HUDEP-2 (cell line): ENCODE data around the gene HNRNPU.
"Not testable (repeated sequence)": the region's sequence is repeated elsewhere in the genome, so short reads cannot be mapped to it uniquely, and the experiment has no call there.

Experiments used
- DNase-seq, 76 experiments: peaks; one replicate each; lab custom pipeline; 2025; ENCODE audit not compliant: unreplicated experiment in 76 of 76; lab: John Stamatoyannopoulos, UW

Gene HNRNPU

GRCh38 chr1:244843148-244843978 lies 21.0 kb downstream of the HNRNPU start:
- no peak for DNase-seq

DNA sequence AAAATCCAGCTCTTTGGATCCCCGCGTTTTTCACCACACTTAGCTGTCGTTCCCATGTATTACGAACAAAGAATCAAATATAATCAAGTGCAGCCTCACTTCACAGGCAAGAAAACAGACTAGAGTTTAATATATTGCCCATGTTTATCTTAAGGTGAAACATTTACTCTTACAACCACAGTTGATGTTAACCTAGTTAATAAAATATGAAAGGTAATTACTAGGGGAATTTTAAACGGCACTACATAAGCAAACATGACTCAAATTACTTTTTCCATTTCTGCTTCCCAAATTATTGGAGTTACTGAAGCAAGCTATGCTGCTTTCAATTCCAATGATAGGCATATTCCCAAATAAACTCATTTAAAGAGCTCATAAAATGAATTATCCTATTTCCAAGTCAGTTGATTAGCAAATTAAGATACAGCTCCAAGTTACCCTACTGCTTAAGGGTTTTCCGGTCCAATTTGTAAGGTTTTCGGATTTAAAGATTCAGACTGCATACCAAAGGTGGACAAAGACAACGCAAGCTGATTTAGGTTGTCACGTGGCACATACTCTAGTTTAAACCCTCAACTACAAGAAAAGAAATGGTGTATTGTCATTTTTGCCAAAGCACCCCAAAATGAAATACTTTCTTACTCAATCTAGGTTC lies 22.9 kb downstream of the HNRNPU start:
- DNase-seq: no peak

DNA sequence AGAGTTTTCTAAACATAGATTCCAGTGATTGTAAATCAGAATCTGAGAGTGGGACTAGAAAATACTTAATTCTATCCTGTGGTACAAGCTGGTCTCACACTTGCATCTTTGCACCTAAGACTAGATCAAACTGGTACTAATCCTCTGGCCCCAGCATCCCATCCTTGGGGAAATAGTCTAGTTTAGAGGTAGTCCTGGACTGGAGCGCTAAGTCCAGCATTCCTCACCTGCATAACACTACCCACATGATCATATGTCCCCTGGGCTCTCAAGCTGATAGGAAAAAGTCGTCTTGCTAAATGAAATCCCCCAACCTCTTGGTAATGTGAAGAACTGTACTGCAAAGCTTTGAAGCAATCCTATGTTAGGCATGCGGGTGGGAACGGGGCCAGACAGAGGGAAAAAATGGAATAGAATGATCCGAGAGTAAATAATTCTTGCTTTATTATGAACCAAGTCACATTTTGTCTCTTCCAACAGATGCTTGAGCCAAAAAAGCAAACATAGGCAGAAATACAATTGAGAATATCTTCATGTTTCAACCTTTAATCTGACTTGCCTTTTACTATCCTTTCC lies 24.0 kb downstream of the HNRNPU start:
- DNase-seq: no peak

GRCh38 chr1:244839656-244840055 lies 24.7 kb downstream of the HNRNPU start:
- peak in 1 of 76 experiments; percentile 9 for DNase-seq

GRCh38 chr1:244837597-244838258 lies 26.6 kb downstream of the HNRNPU start:
- DNase-seq: peak in 1 of 76 experiments; percentile 4

DNA sequence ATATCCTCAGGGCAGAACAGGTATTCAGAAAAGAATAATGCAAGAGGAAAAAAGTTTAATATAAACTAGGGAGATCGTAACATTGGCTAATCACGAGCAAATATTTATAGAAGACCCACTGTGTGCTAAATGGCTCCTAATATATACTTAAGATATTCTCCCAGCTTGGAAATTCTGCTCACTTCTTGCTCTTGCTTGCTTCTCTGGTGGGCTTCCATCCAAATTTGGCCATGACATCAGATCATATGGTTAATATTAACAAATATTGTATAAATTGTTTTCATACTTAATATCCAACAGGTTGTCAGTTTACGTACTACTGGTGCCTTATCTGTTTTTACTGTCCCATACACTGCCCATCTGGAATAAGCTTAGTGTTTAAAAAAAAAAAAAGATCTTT lies 27.8 kb downstream of the HNRNPU start:
- DNase-seq: no peak

- peak in 12 of 76 experiments; percentile 4 to 47 (median 17) for DNase-seq
These were observed 28.2 kb downstream of the HNRNPU start for GRCh38 chr1:244836135-244836521.

DNA sequence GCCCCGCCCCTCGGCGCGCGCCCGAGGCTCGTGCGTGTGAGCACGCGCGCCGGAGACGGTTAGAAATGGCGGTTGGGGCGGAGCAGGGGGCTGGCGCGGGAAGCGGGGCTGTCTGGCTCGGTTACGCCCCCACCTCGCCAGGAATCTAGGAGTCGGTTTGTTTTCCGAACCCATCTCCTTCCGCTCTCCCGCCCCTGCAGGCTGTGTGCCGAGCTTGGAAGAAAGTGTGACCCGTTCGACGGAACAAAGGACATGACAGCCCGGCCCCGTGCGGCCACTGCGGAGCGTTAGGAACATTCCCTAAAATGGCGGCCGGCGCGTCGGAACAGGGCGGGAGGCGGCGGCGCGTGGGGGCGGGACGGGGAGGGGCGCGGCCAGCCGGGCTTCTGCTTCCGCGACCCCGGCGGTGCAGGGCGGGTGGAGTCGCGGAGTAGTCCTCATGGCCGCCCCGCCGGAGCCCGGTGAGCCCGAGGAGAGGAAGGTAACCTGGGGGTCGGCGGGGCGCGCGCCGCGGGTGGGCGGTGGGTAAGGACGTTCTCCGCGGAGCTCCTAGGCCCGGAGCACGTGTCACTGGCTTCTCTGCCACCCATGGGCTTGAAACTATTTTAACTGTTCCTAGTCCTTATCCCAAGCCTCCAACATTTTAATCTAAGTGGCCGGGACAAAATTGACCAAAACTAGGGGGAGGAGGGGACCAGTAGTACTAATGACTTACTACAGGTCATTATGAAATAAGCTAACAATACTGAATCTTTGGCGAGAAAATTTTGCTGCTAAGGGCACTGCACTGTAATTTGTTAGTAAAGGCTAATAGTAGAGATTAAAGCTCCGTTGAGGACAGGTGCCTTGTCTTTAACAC lies 28.8 kb downstream of the HNRNPU start, which contains the start of gene COX20:
Gene COX20, plus strand, starts transcription at position 383 of the 859 bp plus-strand sequence. Its CDS starts 57 bp downstream, at position 440.
- DNase-seq: peak in 74 of 76 experiments; percentile 28 to 97 (median 84)

- DNase-seq: peak in 71 of 76 experiments; percentile 22 to 91 (median 77)
These were observed 29.6 kb downstream of the HNRNPU start for GRCh38 chr1:244834543-244835275.

- peak in 61 of 76 experiments; percentile 6 to 75 (median 45) for DNase-seq
These were observed 30.4 kb downstream of the HNRNPU start for GRCh38 chr1:244833734-244834542.

DNA sequence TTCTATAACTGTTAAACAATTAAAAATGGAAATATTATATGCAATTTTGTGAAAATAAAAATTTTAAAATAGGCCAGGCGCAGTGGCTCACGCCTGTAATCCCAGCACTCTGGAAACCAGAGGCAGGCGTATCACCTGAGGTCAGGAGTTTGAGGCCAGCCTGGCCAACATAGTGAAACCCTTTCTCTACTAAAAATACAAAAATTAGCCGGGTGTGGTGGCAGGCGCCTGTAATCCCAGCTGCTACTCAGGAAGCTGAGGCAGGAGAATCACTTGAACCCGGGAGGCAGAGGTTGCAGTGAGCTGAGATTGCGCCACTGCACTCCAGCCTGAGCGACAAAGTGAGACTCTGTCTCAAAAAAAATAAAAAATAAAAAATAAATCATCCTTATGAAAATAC lies 31.1 kb downstream of the HNRNPU start:
- DNase-seq: not testable (repeated sequence)

DNA sequence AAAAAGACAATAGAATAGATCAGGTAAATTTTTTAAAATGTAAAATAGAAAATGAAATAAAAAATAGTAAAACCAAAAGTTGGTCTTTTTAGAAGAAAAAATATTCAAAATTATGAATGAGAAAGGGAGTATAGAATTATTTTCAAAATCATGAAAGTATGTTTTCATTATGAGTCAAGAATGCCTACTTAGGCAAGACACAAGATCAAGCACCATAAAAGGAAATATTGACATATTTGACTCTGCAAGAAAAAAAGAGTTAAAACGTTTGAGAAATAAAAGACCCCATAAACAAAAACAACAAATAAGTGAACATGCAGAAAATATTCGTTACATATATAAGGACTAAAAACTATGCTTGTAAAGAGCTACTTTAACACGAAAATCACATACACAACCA lies 33.7 kb downstream of the HNRNPU start:
- DNase-seq: no peak

GRCh38 chr1:244826712-244827111 lies 37.6 kb downstream of the HNRNPU start:
- DNase-seq: no peak

DNA sequence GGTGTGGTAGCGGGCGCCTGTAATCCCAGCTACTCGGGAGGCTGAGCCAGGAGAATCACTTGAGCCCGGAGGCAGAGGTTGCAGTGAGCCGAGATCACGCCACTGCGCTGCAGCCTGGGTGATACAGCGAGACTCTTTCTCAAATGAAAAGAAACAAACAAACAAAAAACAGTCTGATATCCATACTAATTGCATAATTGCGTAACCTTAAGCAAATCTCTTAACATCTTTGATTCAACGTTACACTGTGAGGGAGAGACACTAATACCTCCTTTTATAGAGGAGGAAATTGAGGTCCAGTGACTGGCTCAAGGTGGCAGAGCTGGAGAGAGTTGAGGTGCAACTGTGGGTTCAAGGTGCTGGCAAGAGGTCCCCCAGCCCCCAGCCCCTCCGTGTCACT lies 41.5 kb downstream of the HNRNPU start:
- no peak for DNase-seq

DNA sequence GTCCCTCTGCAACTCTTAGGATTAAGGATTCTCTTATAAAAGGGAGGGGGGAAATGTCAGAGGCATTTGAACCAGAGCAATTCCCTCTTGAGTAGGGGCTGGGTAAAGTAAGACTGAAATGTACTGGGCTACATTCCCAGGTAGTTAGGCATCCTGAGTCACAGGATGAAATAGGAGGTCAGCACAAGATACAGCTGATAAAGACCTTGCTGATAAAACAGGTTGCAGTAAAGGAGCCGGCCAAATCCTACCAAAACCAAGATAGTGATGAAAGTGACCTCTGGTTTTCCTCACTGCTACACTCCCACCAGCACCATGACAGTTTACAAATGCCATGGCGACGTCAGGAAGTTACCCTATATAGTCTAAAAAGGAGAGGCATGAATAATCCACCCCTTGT lies 43.2 kb downstream of the HNRNPU start:
- no peak for DNase-seq

GRCh38 chr1:244820131-244820530 lies 44.2 kb downstream of the HNRNPU start:
- DNase-seq: no peak

GRCh38 chr1:244817415-244817894 lies 46.9 kb downstream of the HNRNPU start:
- DNase-seq: no peak

DNA sequence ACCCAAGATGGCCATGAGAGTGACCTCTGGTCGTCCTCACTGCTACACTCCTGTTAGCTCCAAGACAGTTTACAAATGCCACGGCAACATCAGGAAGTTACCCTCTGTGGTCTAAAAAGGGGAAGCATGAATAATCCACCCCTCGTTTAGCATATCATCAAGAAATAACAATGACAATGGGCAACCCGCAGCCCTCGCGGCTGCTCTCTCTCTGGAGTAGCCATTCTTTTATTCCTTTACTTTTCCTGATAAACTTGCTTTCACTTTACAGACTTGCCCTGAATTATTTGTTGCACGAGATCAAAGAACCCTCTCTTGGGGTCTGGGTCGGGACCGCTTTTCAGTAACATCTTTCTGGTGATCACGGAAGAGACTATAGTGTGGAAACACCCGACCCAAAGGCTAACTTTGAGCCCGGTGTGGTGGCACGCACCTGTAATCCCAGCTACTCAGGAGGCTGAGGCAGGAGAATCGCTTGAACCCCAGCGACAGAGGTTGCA lies 48.7 kb downstream of the HNRNPU start:
- no peak for DNase-seq
